HK-2 (cell line): ENCODE measurements around the gene TNFSF4.
"Not testable (repeated sequence)": the region's sequence is repeated elsewhere in the genome, so short reads cannot be mapped to it uniquely, and the experiment has no call there.

Experiments
- DNase-seq: peaks from one replicate; pipeline ENCODE4 v3.0.0-alpha.2; 2018; ENCODE audit not compliant: unreplicated experiment

TNFSF4 gene

DNA sequence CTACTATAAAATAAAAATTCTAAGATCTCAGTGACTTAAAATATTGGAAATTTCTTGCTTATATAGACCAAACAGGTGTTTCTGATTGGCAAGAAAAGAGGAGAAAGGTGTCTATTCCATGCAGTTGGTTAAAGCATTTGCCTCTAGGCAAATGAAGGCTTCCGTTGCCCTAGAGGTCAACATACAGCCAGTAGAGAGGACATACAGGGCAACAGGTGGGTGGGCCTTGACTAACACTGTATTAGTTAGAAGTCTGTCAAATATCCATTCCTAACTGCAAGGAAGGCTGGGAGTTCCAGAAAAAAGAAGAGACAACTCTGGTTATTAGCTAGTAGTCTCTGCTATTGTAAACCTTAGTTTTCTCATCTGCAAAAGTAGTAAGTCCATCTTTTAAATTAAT, 43.0 kb downstream of the TNFSF4 start:
- DNase-seq, result no peak

DNA sequence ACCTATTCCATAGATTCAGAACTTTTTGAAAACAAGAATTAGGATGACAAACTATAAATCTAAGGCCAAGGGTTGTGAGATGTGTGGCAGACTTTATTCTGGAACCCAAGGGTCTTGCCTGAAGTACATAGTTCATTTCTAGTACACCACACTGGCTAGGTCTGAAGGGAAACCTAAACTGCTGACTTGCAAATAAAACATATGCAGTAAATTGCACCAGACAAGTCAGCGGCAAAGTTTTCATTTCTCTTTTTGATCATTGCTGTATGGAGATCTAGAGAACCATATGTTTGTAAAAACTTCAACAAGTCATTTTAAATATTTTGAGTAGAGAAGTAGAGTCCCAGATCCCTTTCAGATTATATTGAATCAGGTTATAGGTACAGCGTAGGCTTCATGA, 43.9 kb downstream of the TNFSF4 start:
- DNase-seq, result no peak

DNA sequence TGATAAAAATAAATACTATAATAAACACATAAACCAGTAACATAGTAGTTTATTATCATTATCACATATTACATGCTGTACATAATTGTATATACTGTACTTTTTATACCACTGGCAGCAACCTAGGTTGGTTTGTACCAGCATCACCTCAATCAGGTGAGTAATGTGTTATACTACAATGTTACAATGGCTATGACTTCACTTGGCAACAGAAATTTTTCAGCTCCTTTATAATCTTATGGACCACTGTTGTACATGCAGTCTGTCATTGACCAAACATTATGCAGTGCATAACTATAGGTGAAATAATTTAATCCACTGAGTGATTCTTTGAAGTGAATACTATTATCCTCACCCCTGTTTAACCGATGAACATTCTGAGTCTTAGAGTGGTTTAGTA, 44.5 kb downstream of the TNFSF4 start:
- no peak for DNase-seq

DNA sequence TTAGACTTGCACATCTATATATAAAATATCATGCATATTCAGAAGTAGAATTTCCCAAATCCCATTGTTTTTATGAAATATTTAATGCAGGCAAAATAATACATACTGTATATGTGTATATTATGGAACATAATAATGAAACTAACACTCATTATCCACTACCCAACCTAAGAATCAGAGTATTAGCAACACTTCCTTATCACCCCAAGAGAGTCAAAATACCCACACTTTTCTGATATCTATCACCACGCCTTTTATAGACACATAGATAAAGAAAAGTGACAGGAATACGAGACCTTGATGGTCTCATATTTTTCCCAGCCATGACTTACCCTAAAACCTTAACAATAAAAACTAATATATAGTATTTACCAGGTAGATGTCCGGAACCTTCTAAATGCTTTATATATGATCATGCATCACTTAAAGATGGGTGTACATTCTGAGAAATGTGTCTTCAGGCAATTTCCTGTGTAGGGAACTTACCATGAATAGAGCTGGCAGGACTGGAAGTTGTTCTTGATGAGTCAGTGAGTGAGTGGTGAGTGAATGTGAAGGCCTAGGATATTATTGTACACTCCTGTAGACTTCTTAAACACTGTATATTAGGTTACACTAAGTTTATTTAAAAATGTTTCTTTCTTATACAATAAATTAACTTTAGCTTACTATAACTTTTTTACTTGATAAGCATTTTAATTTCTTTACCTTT, 45.5 kb downstream of the TNFSF4 start:
- DNase-seq, result no peak

DNA sequence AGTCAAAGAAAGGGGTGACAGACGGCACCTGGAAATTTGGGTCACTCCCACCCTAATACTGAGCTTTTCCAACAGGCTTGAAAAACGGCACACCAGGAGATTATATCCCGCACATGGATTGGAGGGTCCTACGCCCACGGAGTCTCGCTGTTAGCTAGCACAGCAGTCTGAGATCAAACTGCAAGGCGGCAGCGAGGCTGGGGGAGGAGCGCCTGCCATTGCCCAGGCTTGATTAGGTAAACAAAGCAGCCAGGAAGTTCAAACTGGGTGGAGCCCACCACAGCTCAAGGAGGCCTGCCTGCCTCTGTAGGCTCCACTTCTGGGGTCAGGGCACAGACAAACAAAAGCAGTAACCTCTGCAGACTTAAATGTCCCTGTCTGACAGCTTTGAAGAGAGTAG, 53.2 kb downstream of the TNFSF4 start:
- DNase-seq, result not testable (repeated sequence)

DNA sequence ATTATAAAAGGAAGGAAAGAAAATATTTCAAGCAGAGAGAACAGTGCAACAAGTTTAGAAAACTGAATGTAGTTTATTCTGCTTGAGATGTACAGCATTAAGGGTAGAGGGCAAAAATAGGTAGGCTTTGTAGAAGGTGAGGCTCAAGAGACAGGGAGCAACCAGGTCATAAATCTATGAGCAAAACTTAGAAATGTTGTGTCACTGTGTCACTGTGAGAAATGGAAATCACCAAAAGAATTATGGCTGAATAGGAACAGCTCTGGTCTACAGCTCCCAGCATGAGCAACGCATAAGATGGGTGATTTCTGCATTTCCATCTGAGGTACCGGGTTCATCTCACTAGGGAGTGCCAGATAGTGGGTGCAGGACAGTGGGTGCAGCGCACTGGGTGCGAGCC, 53.6 kb downstream of the TNFSF4 start:
- DNase-seq, result no peak

DNA sequence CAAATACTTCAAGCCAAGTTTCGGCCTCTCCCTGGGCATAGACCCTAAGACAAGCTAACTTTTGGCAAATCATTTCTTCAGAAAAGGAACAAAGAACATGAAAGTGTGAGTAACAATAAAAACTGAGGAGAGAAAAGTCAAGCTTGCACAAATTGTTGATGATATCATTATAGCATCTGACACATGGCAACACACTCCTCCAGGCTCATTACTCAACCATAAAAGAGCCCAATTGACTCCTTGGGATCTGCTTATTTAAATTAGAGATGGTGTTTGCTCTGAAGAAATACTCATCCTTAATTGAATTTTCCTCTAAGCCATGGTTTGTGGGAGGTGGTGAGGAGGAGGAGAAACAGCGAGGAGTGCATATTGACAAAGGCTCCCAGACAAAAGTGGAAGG, 54.5 kb downstream of the TNFSF4 start:
- DNase-seq, result no peak

DNA sequence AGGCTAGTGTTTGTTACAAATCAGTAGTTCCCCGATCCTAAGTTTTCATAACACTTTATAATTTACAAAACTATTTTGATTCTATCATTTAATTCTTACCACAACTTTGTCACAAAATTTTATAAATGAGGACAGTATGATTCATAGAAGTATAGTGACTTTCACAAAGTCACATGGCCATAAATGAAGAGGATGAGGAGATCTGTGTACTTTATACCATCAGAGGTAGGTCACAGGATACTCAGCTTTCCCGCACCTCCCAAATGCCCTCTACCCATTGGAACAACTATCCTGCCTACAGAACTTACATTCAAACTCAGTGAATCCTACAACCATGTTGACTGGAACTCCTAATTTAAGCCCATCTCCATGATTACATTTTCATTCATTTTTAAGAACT, 56.3 kb downstream of the TNFSF4 start:
- DNase-seq, result no peak

DNA sequence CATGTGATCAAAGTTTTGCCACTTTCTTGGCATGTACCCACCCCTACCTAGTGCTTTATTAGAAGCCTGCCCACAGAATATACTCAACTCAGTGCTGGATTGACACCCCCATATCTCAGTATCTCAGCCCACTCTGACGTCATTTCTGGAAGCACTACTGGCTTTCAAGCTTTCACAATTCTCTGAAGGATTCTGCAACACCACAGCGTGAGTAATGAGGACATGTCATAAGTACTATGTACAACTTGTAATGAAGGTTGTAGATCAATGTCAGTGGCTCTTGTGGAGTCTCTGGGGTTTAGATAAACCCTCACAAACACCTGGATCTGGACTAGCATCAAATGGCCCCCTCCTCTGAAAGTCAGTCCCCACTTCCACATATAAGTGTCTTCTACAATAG, 57.2 kb downstream of the TNFSF4 start:
- DNase-seq, result no peak

DNA sequence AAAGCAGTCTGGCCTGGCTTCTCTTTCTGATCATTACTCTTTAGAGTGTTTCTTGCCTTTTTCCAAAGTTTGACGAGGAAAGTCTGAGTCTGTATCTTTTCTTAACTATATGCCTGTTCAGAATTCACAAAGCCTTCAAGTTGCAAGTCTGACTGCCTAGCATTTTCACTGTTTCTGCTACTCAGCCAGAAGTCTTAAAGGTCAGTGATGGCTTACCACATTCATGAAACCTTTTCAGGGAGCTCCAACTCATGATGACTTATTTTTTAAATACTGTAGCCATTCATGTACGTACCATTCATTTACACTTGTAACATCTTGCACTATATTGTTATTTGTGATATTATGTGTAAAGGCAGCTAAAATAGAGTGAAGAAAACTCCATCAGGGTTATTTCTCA, 58.2 kb downstream of the TNFSF4 start:
- no peak for DNase-seq

DNA sequence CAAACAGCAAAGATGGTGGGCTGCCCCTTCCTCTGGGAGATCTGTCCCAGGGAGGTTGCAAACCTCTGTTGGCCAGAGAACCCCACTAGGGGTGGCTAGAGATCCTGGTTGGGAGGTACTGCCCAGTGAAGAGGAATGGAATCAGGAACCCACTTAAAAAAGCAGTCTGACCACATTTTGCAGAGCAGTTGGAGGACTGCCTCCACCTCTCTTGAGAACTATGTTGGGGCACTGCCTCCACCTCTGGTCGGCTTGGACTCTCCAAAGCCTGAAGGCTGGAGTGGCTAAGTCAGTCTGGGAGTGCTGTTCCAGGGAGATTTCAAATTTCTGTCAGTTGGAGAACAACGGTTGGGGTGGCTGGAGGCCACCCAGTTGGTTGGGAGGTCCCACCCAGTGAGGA, 58.6 kb downstream of the TNFSF4 start:
- no peak for DNase-seq

DNA sequence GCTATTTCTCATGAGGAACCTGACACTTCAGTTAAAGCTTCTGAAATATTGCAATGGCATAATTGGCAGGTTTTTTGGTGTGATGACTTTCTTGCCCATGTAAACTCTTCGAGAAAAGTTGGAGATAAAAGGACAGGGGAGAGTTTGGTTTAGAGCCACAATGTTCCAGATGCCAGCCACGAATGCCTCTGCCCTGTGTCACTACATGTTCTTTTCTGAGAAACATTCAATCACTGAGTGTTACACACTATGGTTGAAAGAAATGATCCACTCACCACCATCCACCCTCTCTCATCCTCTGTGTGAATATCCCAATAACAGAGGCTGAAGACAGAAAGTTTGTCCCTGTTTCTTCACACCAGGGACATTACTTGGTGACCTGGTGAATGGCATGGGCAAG, 66.4 kb downstream of the TNFSF4 start:
- DNase-seq, result no peak

DNA sequence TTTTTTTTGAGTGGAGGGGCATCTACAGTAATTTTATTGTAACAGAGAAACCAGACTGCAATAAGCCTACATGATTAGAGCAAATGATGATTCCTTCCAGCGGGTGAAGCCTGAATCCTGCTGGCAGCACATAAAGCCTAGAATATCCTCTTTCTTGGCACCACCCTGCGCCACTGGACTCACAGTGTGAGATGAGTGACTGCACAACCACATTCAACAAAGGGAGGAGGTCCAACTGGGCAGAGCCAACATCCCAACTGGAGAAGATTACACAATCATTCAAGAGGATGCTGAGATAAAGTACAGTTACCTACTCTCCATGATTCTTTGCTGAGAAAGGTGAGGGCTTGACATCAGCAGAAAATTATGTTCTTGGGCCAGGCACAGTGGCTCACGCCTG, 67.4 kb downstream of the TNFSF4 start:
- no peak for DNase-seq

DNA sequence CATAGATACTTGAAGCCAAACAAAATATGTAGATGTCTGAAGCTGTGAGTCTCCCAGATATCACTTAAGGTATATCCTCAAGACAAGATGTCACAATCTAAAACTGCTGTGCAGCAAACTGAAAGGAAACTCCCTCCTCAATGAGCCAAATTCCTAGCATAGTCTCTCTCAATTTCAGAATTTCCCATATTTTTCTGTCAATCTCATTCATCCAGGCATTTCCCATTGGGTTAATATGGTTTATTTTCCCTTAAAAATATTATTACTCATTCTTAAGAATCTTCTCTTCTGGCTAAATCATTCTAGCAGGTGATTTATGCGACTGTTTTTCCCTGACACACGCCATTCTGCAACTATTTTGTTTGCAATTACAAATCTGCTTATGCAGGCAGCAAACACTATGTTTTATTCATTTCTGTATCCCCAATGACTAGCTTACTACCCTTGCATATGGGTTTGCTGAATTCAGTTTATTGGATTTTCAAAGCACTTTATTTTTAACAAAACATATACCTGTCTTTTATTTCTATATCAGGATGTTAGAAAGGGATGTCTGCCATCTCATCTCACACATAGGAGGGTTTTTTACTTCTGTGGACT, 69.9 kb downstream of the TNFSF4 start:
- no peak for DNase-seq

DNA sequence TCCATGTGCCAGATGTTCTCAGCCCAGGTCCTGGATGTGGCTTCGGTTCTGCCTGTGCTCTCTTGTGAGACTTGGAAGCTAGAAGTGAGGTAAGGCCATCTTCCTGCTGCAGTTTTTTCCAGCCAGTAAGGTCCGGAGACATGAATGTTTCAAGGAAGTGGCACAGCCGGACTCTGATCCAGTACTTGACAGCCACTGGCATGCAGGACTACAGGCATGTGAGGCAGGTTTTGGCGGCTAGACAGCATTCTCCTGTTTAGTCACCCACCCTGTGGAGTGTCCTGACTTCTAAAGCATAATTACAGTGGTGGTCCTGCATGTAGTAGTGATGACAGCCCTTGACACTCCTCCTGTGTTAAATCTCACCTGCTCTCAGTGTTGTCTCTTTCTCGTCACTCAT, 72.3 kb downstream of the TNFSF4 start:
- no peak for DNase-seq

DNA sequence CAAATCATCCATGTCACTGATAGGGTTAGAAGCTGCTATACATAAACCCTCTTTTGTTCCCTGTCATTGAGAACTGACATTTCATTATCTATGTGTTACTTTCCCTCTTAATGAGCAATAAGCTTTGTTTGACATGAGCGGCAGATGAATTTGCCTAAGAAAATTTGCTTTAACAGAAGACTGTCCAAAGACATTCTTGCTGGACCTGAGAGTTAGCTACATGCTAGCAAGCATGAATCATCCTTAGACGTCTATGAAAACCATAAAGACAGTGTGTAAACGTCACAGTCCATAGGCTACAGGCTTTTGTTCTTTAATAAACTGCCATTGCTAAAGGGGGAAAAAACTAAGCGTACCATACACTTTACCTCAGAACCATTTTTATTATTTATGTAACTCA, 73.1 kb downstream of the TNFSF4 start:
- no peak for DNase-seq
